ENCODE data around the gene CARF. TPM values are rescaled to one million over a fixed set of nuclear protein-coding genes. Genes with fewer than 3 reads are reported as not detected.

The CARF gene, protein sequence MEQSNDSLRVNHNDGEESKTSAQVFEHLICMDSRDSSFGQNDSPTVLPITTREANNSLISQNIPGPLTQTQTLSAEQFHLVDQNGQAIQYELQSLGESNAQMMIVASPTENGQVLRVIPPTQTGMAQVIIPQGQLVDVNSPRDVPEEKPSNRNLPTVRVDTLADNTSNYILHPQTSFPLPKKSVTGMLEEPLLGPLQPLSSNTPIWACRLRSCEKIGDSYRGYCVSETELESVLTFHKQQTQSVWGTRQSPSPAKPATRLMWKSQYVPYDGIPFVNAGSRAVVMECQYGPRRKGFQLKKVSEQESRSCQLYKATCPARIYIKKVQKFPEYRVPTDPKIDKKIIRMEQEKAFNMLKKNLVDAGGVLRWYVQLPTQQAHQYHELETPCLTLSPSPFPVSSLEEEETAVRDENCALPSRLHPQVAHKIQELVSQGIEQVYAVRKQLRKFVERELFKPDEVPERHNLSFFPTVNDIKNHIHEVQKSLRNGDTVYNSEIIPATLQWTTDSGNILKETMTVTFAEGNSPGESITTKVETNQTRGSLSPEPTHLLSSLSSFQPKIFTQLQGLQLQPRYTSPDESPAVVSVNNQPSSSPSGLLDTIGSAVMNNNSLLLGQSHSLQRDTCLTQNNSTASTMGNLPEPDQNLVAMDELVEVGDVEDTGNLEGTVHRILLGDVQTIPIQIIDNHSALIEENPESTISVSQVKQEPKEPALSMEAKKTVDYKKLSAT
- 0.55 TPM for polyA plus RNA-seq (2012; ENCODE audit: insufficient read length, low read depth)

DNA sequence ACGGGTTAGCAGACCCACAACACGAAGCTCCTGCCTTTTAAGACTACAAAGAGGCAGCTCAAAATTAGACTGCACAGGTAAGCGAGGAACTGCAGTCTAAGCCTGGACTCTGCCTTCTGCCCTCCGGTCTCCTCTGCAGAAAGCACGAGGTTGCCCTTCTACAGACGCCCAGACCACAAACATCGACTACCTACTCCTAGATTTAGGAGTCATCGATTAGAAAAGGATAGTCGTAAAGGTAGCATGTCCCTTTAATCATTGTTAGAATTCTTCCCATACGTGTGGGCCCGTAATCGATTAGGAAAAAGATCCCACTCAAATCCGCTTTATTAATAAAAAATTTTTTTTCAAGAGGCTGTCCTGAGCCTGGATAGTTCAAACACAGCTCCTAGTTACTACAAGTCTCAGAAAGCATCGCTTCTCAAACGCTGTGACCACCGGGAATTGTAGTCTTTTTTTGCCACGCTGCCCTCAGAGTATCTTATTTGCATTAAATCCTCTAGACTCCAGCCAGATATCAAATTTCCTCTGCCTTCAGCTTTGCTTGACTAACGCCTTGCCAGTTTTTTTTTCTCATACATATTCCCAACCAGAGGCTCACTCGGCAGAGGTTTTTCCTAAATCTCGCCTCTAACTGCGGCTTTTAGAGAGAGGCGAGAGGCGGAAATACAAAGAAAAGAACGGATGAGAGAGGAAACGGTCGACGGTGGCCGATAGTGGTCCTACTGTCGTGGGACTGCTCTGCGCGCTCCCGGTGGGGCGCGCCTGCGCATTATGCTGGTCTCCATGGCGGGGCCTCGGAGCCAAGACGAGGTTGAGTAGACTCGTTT is at the start of gene CARF, which contains the start of gene WDR12:
Gene CARF (plus strand): TSS at position 764 of the 830 bp plus-strand sequence. CDS start 29,628 bp downstream, outside the sequence.
Gene WDR12 (minus strand): TSS at position 162 of the 830 bp plus-strand sequence. CDS start 197 bp downstream, outside the sequence.
- TF ChIP-seq POLR2AphosphoS5 (IDR thresholded peaks at IDR 0.05; ENCODE audit: low read depth, low read length): peak; percentile 21; the same call in 1 of the 2 replicates
- no peak for TF ChIP-seq FOXP2 (optimal IDR thresholded peaks at IDR 0.05; ENCODE audit: borderline replicate concordance, extremely low read depth, extremely low read length, insufficient read depth)
- TF ChIP-seq TAF1 (IDR thresholded peaks at IDR 0.05; ENCODE audit: borderline replicate concordance, insufficient read depth, low read length): no peak; the same call in 1 of the 2 replicates
- TF ChIP-seq SIN3A (IDR thresholded peaks at IDR 0.05; ENCODE audit: borderline replicate concordance, insufficient read depth, low read length): peak; percentile 77; the same call in 1 of the 2 replicates

DNA sequence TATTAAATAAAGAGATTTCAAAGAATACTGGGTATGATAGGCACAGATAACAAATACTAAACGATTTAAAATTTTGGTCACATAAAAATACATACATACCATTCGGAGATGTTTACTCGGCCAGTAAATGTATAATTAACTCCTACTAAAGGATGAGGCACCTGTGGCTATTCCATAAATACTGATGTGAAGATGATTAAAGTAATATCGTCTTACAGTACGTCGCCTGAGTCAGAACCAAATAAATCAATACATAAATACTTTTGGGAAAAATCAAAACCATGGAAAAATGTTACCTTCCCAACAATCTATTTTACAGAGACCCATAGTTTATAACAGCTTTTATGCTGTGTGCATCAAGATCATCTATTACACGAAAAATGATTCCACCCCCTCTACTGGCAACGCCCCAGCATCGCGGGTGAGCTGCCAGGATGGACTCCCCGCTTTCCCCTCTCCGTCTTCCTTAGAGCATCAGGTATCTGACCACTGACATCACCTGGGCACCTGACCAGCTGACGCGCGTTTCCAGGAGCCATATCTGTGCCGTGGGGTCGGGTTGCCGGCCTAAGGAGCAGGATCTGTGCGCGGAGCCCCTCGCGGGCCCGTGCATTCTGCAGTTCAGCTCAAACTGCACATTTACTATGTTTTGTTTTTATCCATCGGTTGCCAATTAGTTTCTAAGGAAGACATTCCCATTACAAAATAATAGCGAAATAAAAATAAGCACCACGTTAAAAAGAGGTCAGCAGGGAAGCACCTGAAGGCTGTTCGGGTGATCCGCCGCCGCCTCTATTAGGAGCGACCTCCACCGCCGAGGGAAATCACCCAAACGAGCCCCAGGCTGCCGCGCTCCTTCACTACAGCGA is 41.4 kb upstream of the CARF start:
- no peak for TF ChIP-seq SIN3A (IDR thresholded peaks at IDR 0.05; ENCODE audit: borderline replicate concordance, insufficient read depth, low read length)
- no peak for TF ChIP-seq TAF1 (IDR thresholded peaks at IDR 0.05; ENCODE audit: borderline replicate concordance, insufficient read depth, low read length)
- TF ChIP-seq, protein P1, sequence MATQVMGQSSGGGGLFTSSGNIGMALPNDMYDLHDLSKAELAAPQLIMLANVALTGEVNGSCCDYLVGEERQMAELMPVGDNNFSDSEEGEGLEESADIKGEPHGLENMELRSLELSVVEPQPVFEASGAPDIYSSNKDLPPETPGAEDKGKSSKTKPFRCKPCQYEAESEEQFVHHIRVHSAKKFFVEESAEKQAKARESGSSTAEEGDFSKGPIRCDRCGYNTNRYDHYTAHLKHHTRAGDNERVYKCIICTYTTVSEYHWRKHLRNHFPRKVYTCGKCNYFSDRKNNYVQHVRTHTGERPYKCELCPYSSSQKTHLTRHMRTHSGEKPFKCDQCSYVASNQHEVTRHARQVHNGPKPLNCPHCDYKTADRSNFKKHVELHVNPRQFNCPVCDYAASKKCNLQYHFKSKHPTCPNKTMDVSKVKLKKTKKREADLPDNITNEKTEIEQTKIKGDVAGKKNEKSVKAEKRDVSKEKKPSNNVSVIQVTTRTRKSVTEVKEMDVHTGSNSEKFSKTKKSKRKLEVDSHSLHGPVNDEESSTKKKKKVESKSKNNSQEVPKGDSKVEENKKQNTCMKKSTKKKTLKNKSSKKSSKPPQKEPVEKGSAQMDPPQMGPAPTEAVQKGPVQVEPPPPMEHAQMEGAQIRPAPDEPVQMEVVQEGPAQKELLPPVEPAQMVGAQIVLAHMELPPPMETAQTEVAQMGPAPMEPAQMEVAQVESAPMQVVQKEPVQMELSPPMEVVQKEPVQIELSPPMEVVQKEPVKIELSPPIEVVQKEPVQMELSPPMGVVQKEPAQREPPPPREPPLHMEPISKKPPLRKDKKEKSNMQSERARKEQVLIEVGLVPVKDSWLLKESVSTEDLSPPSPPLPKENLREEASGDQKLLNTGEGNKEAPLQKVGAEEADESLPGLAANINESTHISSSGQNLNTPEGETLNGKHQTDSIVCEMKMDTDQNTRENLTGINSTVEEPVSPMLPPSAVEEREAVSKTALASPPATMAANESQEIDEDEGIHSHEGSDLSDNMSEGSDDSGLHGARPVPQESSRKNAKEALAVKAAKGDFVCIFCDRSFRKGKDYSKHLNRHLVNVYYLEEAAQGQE (IDR thresholded peaks at IDR 0.05; ENCODE audit: insufficient read depth in 1 of 2, low read depth in 2 of 2, low read length in 2 of 2): no peak

GRCh38 chr2:202871300-202872141 is 40.6 kb upstream of the CARF start, which contains the start of gene ICA1L:
ICA1L (minus strand) TSS chr2:202871766; CDS start chr2:202829009, 42,757 bp downstream.
- TF ChIP-seq SIN3A (IDR thresholded peaks at IDR 0.05; ENCODE audit: borderline replicate concordance, insufficient read depth, low read length) (peak; percentile 33; the same call in 1 of the 2 replicates), FOXP2 (optimal IDR thresholded peaks at IDR 0.05; ENCODE audit: borderline replicate concordance, extremely low read depth, extremely low read length, insufficient read depth) (peak; percentile 13), TAF1 (IDR thresholded peaks at IDR 0.05; ENCODE audit: borderline replicate concordance, insufficient read depth, low read length) (no peak), POLR2AphosphoS5 (IDR thresholded peaks at IDR 0.05; ENCODE audit: low read depth, low read length) (no peak)
- TF ChIP-seq, protein P1 (IDR thresholded peaks at IDR 0.05; ENCODE audit: insufficient read depth in 1 of 2, low read depth in 2 of 2, low read length in 2 of 2): no peak

GRCh38 chr2:202877699-202878098 is 34.4 kb upstream of the CARF start:
- TF ChIP-seq SIN3A (IDR thresholded peaks at IDR 0.05; ENCODE audit: borderline replicate concordance, insufficient read depth, low read length) (no peak), FOXP2 (optimal IDR thresholded peaks at IDR 0.05; ENCODE audit: borderline replicate concordance, extremely low read depth, extremely low read length, insufficient read depth) (no peak), POLR2AphosphoS5 (IDR thresholded peaks at IDR 0.05; ENCODE audit: low read depth, low read length) (no peak), TAF1 (IDR thresholded peaks at IDR 0.05; ENCODE audit: borderline replicate concordance, insufficient read depth, low read length) (no peak)
- TF ChIP-seq, protein P1 (IDR thresholded peaks at IDR 0.05; ENCODE audit: insufficient read depth in 1 of 2, low read depth in 2 of 2, low read length in 2 of 2): no peak

All from PFSK-1 (cell line).